Tibial nerve (tissue), 3 donors: ENCODE results near the gene LAP3.

ENCODE experiments used
- POLR2A ChIP-seq, 2 donors: fragments of 450-650 bp; IDR thresholded peaks; one replicate each; pipeline ENCODE4 v1.6.1; 2017; ENCODE audit warnings: antibody characterized with exemption in 2 of 2, mild to moderate bottlenecking in 2 of 2, moderate library complexity in 2 of 2
- TF ChIP-seq, protein P1 (sequence below), 5 experiments: fragments of 200-600 bp in 3 of 5; fragments of 450-650 bp in 2 of 5; sonication (generic) in 3 of 5; IDR thresholded peaks; one replicate each; pipeline ENCODE4 v1.5.1; 2016 to 2019; ENCODE audit warnings: antibody characterized with exemption in 5 of 5, mild to moderate bottlenecking in 3 of 5, moderate library complexity in 2 of 5

DNA sequence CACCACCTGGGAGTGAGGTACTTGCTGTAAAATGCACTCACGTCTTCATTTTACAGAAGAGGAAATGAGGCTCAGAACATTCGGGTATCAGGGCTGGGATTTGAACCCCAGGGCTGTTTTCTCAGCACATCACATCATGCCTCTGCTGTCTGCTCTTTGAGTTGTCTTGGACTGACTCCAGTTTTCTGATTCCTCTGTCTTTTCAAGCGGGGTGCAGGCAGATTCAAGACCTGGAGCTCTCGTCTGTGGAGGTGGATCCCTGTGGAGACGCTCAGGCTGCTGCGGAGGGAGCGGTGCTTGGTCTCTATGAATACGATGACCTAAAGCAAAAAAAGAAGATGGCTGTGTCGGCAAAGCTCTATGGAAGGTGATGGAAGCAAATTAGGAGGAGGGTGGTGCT, 6.3 kb downstream of the LAP3 start:
- no peak for TF ChIP-seq POLR2A (IDR thresholded peaks at IDR 0.05)
- TF ChIP-seq, protein P1, sequence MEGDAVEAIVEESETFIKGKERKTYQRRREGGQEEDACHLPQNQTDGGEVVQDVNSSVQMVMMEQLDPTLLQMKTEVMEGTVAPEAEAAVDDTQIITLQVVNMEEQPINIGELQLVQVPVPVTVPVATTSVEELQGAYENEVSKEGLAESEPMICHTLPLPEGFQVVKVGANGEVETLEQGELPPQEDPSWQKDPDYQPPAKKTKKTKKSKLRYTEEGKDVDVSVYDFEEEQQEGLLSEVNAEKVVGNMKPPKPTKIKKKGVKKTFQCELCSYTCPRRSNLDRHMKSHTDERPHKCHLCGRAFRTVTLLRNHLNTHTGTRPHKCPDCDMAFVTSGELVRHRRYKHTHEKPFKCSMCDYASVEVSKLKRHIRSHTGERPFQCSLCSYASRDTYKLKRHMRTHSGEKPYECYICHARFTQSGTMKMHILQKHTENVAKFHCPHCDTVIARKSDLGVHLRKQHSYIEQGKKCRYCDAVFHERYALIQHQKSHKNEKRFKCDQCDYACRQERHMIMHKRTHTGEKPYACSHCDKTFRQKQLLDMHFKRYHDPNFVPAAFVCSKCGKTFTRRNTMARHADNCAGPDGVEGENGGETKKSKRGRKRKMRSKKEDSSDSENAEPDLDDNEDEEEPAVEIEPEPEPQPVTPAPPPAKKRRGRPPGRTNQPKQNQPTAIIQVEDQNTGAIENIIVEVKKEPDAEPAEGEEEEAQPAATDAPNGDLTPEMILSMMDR (IDR thresholded peaks at IDR 0.05): no peak
